Measurements from ENCODE around the gene ITPR1.
A peak's percentile ranks its signal among the peaks of the same experiment; 100 is the strongest.

Gene ITPR1

DNA sequence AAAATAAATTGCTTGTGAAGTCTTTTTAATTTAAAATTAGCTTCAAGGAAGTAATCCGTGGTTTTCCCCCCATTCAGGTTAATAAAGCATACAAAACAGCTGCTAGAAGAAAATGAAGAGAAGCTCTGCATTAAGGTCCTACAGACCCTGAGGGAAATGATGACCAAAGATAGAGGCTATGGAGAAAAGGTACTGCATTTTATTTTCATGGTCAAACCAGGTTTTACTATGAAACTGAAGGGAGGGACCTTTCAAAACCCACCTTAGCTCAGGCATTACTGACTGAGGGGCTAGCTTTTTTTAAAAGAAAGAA, 218.5 kb downstream of the ITPR1 start:
- H3K4me2 ChIP-seq (ENCODE audit: low read length) = no peak overlapping the region
- no peak overlapping the region for H3K27ac ChIP-seq (ENCODE audit: low read depth, low read length, poor library complexity, severe bottlenecking)
- H3K4me1 ChIP-seq (ENCODE audit: insufficient read depth, low read length, severe bottlenecking) = no peaks in the 10 kb centered on the region
- no peak overlapping the region for H3K9ac ChIP-seq (ENCODE audit: low read length)
- no peaks in the 10 kb centered on the region for H3K36me3 ChIP-seq (ENCODE audit: insufficient read depth, low read length)
- H3K79me2 ChIP-seq (ENCODE audit: insufficient read depth, low read length) = no peaks in the 10 kb centered on the region
- no peak overlapping the region for H2AFZ ChIP-seq (ENCODE audit: low read length)
- H3F3A ChIP-seq (ENCODE audit: insufficient read depth, low read length) = no peaks in the 10 kb centered on the region; the same call in 1 of the 2 replicates
- H3K9me2 ChIP-seq (ENCODE audit: low read depth, low read length) = no peaks in the 10 kb centered on the region
- TF ChIP-seq CTCF (IDR thresholded peaks at IDR 0.05; ENCODE audit: low read length) = 0 out of 2 replicates have a peak, but pooled peaks have one; percentile 2
- no peak for TF ChIP-seq EZH2 (IDR thresholded peaks at IDR 0.05; ENCODE audit: borderline replicate concordance, low read length)
- no peaks in the 10 kb centered on the region for H4K20me1 ChIP-seq (ENCODE audit: insufficient read depth, low read length)
- H3K4me3 ChIP-seq (ENCODE audit: low read depth, low read length, poor library complexity, severe bottlenecking) = no peak overlapping the region
- H3K9me3 ChIP-seq (ENCODE audit: low read length) = no peaks in the 10 kb centered on the region
- H3K27me3 ChIP-seq (ENCODE audit: insufficient read depth, low read length) = no peaks in the 10 kb centered on the region

DNA sequence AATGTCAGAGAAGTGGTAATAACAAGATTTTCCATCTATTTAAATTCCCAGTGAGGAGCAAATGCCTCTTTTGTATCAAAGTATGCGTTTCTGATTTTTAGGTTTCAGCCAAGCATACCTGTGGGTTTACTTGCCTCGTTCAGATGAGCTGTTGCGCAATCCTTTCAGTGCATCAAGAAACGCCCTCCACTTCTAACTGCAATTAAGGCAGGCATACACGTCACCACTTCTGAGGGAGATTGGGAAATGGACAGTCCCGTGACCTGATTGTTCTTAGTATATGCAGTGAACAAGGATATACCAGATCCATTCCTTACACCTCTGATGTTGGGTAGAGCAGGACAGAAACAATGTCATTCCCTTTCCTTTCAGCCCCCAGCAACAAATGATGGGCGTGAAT, 219.0 kb downstream of the ITPR1 start:
- H3K79me2 ChIP-seq (ENCODE audit: insufficient read depth, low read length) = no peaks in the 10 kb centered on the region
- no peak for TF ChIP-seq CTCF (IDR thresholded peaks at IDR 0.05; ENCODE audit: low read length)
- TF ChIP-seq EZH2 (IDR thresholded peaks at IDR 0.05; ENCODE audit: borderline replicate concordance, low read length) = no peak
- H3K9ac ChIP-seq (ENCODE audit: low read length) = no peak overlapping the region
- no peak overlapping the region for H3K4me3 ChIP-seq (ENCODE audit: low read depth, low read length, poor library complexity, severe bottlenecking)
- no peak overlapping the region for H3K27ac ChIP-seq (ENCODE audit: low read depth, low read length, poor library complexity, severe bottlenecking)
- H3K27me3 ChIP-seq (ENCODE audit: insufficient read depth, low read length) = no peaks in the 10 kb centered on the region
- H3K4me1 ChIP-seq (ENCODE audit: insufficient read depth, low read length, severe bottlenecking) = no peaks in the 10 kb centered on the region
- H2AFZ ChIP-seq (ENCODE audit: low read length) = no peak overlapping the region
- H3K4me2 ChIP-seq (ENCODE audit: low read length) = no peak overlapping the region
- H4K20me1 ChIP-seq (ENCODE audit: insufficient read depth, low read length) = no peaks in the 10 kb centered on the region
- no peaks in the 10 kb centered on the region for H3K36me3 ChIP-seq (ENCODE audit: insufficient read depth, low read length)
- H3K9me2 ChIP-seq (ENCODE audit: low read depth, low read length) = no peaks in the 10 kb centered on the region
- no peaks in the 10 kb centered on the region; the same call in 1 of the 2 replicates for H3F3A ChIP-seq (ENCODE audit: insufficient read depth, low read length)
- H3K9me3 ChIP-seq (ENCODE audit: low read length) = no peaks in the 10 kb centered on the region

- Histone ChIP-seq H3K27ac (ENCODE audit: low read depth, low read length, poor library complexity, severe bottlenecking) (no peak overlapping the region), H3K27me3 (ENCODE audit: insufficient read depth, low read length) (no peaks in the 10 kb centered on the region), H3F3A (ENCODE audit: insufficient read depth, low read length) (no peaks in the 10 kb centered on the region; the same call in 1 of the 2 replicates), H3K4me2 (ENCODE audit: low read length) (no peak overlapping the region), H2AFZ (ENCODE audit: low read length) (no peak overlapping the region), H3K9me2 (ENCODE audit: low read depth, low read length) (no peaks in the 10 kb centered on the region), H3K4me1 (ENCODE audit: insufficient read depth, low read length, severe bottlenecking) (no peaks in the 10 kb centered on the region), H3K36me3 (ENCODE audit: insufficient read depth, low read length) (no peaks in the 10 kb centered on the region), H3K79me2 (ENCODE audit: insufficient read depth, low read length) (no peaks in the 10 kb centered on the region), H4K20me1 (ENCODE audit: insufficient read depth, low read length) (no peaks in the 10 kb centered on the region), H3K9ac (ENCODE audit: low read length) (no peak overlapping the region), H3K9me3 (ENCODE audit: low read length) (no peaks in the 10 kb centered on the region), H3K4me3 (ENCODE audit: low read depth, low read length, poor library complexity, severe bottlenecking) (no peak overlapping the region)
- TF ChIP-seq CTCF (IDR thresholded peaks at IDR 0.05; ENCODE audit: low read length) (no peak), EZH2 (IDR thresholded peaks at IDR 0.05; ENCODE audit: borderline replicate concordance, low read length) (no peak)
These were observed 220.9 kb downstream of the ITPR1 start for GRCh38 chr3:4714045-4714444.
